GM12872 (cell line): ENCODE results near the gene CASQ2.

Experiments
- TF ChIP-seq, protein P1 (sequence below): IDR thresholded peaks from 3 replicates; pipeline ENCODE4 v1.5.1; 2011; ENCODE audit warnings: low read depth, mild to moderate bottlenecking, low read length, moderate library complexity; ENCODE audit not compliant: insufficient read depth

CASQ2 gene

DNA sequence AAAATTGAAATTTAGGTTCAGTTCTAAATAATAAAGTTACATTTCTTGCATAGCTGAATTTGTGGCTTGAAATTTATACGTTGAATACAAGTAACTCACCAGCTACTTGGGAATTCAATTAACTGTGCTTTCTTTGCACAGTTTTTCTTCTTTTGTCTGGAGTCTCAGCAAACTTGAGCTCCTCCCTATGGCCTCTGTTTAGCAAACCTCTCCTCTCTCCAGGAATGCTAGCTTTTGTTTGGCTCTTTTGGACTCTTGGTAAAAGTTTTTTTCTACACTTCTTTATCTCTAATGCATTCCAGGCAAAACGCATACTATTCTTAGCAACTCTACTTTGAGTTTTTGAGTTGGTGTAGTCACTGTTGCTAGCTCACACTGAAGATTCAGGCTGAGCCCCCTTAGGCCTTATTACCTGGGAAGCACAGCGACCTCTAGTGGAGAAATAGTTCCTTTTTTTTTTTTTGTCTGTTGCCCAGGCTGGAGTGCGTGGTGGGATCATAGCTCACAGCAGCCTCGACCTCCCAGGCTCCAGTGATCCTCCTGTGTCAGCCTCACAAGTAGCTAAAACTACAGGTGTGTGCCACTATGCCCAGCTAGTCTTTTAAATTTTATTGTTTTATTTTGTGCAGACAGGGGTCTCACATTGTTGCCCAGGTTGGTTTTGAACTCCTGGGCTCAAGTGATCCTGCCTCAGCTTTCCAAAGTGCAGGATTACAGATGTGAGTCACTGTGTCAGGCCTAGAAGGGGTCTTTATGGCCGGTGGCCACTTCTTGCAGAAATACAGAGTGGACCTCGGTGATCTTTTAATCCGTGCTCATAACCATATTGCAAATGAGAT, 61.7 kb downstream of the CASQ2 start:
- TF ChIP-seq, protein P1, sequence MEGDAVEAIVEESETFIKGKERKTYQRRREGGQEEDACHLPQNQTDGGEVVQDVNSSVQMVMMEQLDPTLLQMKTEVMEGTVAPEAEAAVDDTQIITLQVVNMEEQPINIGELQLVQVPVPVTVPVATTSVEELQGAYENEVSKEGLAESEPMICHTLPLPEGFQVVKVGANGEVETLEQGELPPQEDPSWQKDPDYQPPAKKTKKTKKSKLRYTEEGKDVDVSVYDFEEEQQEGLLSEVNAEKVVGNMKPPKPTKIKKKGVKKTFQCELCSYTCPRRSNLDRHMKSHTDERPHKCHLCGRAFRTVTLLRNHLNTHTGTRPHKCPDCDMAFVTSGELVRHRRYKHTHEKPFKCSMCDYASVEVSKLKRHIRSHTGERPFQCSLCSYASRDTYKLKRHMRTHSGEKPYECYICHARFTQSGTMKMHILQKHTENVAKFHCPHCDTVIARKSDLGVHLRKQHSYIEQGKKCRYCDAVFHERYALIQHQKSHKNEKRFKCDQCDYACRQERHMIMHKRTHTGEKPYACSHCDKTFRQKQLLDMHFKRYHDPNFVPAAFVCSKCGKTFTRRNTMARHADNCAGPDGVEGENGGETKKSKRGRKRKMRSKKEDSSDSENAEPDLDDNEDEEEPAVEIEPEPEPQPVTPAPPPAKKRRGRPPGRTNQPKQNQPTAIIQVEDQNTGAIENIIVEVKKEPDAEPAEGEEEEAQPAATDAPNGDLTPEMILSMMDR: peak; percentile 67

DNA sequence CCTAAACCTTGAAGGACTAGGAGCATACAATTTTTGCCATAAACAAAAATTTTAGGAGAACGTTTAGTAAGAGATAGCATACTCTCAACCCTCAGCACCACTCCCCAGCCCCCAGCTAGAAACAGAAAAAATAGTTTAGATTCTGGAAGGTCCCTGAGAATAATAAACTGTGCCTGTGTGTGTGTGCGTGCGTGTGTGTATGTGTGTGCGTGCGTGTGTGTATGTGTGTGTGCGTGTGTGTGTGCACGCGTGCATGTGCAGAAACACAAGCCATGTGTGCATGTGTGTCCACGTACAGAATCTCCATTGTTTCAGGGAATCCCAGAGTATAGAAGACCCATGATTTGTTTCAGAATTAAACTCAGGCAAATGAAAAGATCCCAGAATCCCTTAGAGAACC, 62.6 kb downstream of the CASQ2 start:
- TF ChIP-seq, protein P1: no peak

- TF ChIP-seq, protein P1: no peak
Observed at GRCh38 chr1:115705085-115705951, 63.2 kb downstream of the CASQ2 start.

- TF ChIP-seq, protein P1: no peak
Observed at GRCh38 chr1:115702959-115703358, 65.6 kb downstream of the CASQ2 start.

DNA sequence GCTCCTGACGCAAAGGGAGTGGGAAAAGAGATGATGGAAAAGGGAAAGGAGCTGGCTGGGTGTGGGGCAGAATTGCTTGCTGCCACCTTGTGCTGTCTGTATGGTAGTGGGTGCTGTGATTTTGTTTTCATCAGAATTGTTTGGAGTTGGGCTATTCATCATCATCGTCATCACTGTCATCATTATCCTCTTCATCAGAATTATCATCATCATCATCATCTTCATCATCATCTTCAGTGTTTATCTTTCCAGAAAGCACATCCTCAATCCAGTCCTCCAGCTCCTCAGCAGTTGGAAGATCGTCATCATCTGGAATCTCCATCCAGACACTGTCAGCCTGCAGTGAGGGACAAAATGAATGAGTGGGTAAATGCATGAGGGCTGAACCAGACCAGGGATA, 67.4 kb downstream of the CASQ2 start:
- TF ChIP-seq, protein P1: no peak

- TF ChIP-seq, protein P1: no peak
Observed at GRCh38 chr1:115697619-115698018, 70.9 kb downstream of the CASQ2 start.

DNA sequence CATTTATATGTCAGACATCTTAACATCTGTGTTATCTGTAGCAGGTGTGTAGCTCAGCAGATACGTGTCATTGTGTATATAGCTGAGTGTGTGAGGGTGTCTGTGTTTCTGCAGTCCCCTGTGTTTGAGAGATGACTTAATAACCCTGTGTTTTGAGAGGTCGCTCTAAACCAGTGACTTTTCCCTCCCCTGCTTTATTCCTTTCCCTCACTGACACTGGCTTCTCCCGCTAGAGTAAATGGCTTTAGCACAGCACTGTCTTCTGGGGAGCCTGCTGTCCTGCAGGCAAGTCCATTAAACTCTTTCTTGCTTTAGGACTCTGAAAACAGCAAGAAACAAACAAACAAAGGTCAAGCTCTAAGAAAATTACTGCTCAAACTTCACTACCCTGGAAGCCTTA, 73.7 kb downstream of the CASQ2 start:
- TF ChIP-seq, protein P1: no peak
